Testis (tissue), 3 donors: Measurements from ENCODE around the gene DPYD. TPM values are rescaled to one million over a fixed set of nuclear protein-coding genes. Genes with fewer than 3 reads are reported as not detected.

Experiments
- DNase-seq: peaks from one replicate; pipeline ENCODE4 v3.0.0-alpha.2; 2019
- H3K27ac ChIP-seq, 2 donors: fragments of 200-600 bp; sonication (generic); one replicate each; pipeline ENCODE4 v1.5.1; 2019
- H3K27me3 ChIP-seq: fragments of 200-600 bp; sonication (generic); one replicate; pipeline ENCODE4 v1.5.1; 2019
- H3K36me3 ChIP-seq: fragments of 200-600 bp; sonication (generic); one replicate; pipeline ENCODE4 v1.5.1; 2017; ENCODE audit warnings: low read depth; ENCODE audit errors: missing control alignments
- H3K4me1 ChIP-seq: fragments of 200-600 bp; sonication (generic); one replicate; pipeline ENCODE4 v1.5.1; 2019
- H3K4me3 ChIP-seq, 2 donors: fragments of 200-600 bp; sonication (generic); one replicate each; pipeline ENCODE4 v1.5.1; 2017 to 2019
- H3K9me3 ChIP-seq: fragments of 200-600 bp; sonication (generic); one replicate; pipeline ENCODE4 v1.5.1; 2017
- CTCF ChIP-seq, 3 experiments: fragments of 450-650 bp in 2 of 3; fragments of 200-600 bp in 1 of 3; sonication (generic) in 1 of 3; IDR thresholded peaks; one replicate each; pipeline ENCODE4 v1.5.1; 2016 to 2019; ENCODE audit warnings: antibody characterized with exemption in 3 of 3, mild to moderate bottlenecking in 2 of 3, moderate library complexity in 1 of 3
- POLR2A ChIP-seq: fragments of 450-650 bp; IDR thresholded peaks from one replicate; pipeline ENCODE4 v1.6.1; 2017; ENCODE audit warnings: antibody characterized with exemption, mild to moderate bottlenecking, moderate library complexity
- WGBS, 2 donors: methylation state at CpG; one replicate each; pipeline ENCODE4 v1.1.5; 2018; 5-methylcytosine and 5-hydroxymethylcytosine counted together
- intact Hi-C: fragments of 100-400 bp; cut with DNase I; formaldehyde crosslinking; loops from one replicate; pipeline ENCODE4 v1.15.1; 2023; ENCODE audit warnings: low total_unique reads
- polyA plus RNA-seq: library from polyadenylated mRNA; stranded (reverse); fragments of 350-450 nt; fragmentation: Illumina TruSeq; extraction: RNeasy Lipid Tissue Mini Kit (QIAGEN cat#74804); gene quantifications from one replicate; pipeline ENCODE4 v1.2.3, GENCODE V29; 2014; ENCODE audit warnings: low read depth, low replicate concordance; ENCODE audit not compliant: insufficient read depth
- total RNA-seq, 2 donors: library from RNA; depleted of rRNA; stranded (reverse); fragments of >200 nt; gene quantifications; one replicate each; pipeline ENCODE4 v1.2.3, GENCODE V29; 2016

DPYD gene
- total and polyA plus RNA-seq, 3 donors from 2014 or later, result 6.7 to 14.7 (median 11.5) TPM

DNA sequence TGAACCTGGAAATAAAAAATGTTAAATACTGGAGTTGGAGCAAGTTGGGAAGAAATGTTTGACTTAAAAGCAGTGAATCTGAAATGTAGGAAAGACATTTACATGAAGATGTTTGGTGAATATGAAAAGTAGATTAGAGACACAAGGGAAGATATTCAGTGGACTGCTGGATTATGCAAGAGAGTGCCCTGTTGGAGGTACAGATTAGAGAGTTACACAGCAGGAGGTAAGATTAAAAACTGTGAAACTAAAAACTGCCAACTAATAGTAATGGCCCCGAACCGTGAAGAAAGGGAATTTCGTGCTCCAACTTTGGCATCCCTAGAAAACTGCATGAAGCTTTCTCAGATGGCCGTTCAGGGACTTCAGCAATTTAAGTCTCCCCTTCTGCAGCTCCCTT is 375.4 kb downstream of the DPYD start:
- TF ChIP-seq CTCF (IDR thresholded peaks at IDR 0.05) (no peak), POLR2A (no peak)
- Histone ChIP-seq H3K9me3 (no peaks in the 10 kb centered on the region), H3K36me3 (no peaks in the 10 kb centered on the region), H3K27ac (no peak overlapping the region), H3K27me3 (no peaks in the 10 kb centered on the region), H3K4me3 (no peak overlapping the region), H3K4me1 (no peaks in the 10 kb centered on the region)
- DNase-seq, result no peak
- intact Hi-C loops, result no loop called here
- WGBS, 2 donors, result 81 to 98% methylated on average over 4 of the region's 4 CpGs

DNA sequence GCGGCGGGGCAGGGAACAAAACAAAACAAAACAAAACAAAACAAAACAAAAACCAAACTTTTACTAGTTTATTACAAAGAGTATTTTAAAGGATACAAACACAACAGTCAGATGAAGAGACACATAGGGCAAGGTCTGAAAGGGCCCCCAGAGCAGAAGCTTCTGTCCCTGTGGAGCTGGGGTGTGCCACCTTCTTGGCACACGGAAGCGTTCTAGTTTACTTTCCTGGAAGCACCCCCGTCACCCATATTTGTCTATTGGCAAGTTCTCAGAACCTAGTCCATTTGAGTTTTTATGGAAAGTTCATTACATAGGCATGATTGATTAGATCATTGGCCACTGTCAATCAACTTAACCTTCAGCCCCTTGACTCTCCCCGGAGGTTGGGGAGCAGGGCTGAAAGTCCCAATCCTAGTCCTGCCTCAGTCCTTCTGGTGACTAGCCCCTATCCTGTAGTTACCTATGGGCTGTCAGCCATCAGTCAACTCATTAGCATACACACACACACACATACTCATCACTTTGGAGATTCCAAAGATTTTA is 380.4 kb downstream of the DPYD start:
- 95 to 97% methylated on average over 6 of the region's 6 CpGs for WGBS, 2 donors
- Histone ChIP-seq H3K4me1 (no peaks in the 10 kb centered on the region), H3K36me3 (no peaks in the 10 kb centered on the region), H3K9me3 (no peaks in the 10 kb centered on the region), H3K4me3 (no peak overlapping the region), H3K27ac (no peak overlapping the region), H3K27me3 (no peaks in the 10 kb centered on the region)
- no peak for DNase-seq
- intact Hi-C loops, result no loop called here
- no peak for TF ChIP-seq POLR2A
- no peak for TF ChIP-seq CTCF (IDR thresholded peaks at IDR 0.05)

DNA sequence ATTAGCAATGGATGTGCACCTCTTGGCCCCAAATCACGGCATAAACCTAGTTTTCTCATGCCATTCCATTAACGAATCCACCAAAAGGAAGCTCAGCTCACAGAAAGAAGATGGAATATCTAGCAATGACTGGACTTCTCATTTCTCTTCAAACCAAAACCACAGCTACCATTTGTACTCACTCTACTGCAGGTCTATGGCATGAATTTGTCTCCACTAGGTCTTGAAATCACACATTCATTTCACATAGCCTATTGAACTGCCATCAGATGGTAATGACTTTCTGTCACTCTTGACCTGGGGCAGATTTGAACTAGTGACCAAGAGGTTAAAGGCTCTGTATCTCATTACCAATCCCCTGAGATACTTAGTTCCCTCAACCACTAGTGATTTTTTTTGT is 382.7 kb downstream of the DPYD start:
- Histone ChIP-seq H3K36me3 (no peaks in the 10 kb centered on the region), H3K4me3 (no peak overlapping the region), H3K27me3 (no peaks in the 10 kb centered on the region), H3K9me3 (no peaks in the 10 kb centered on the region), H3K4me1 (no peaks in the 10 kb centered on the region), H3K27ac (no peak overlapping the region)
- TF ChIP-seq CTCF (IDR thresholded peaks at IDR 0.05) (no peak), POLR2A (no peak)
- 93 to 100% methylated on average over 2 of the region's 2 CpGs for WGBS, 2 donors
- no peak for DNase-seq
- intact Hi-C loops, result no loop called here

- no peak overlapping the region for H3K4me3 ChIP-seq
- WGBS, 2 donors, result 94% methylated on average over 2 of the region's 2 CpGs
- no peaks in the 10 kb centered on the region for H3K4me1 ChIP-seq
- no peaks in the 10 kb centered on the region for H3K9me3 ChIP-seq
- TF ChIP-seq CTCF (IDR thresholded peaks at IDR 0.05) (no peak), POLR2A (no peak)
- no peaks in the 10 kb centered on the region for H3K27me3 ChIP-seq
- no peak overlapping the region for H3K27ac ChIP-seq
- no peaks in the 10 kb centered on the region for H3K36me3 ChIP-seq
- intact Hi-C loops, result no loop called here
- no peak for DNase-seq
Measured at GRCh38 chr1:97533358-97533757, 387.5 kb downstream of the DPYD start.

GRCh38 chr1:97529600-97529999 is 391.2 kb downstream of the DPYD start:
- intact Hi-C loops, result no loop called here

More at GRCh38 chr1:97529600-97529999, 391.2 kb downstream of the DPYD start:
- DNase-seq, result no peak
- no peaks in the 10 kb centered on the region for H3K9me3 ChIP-seq
- no peak overlapping the region for H3K4me3 ChIP-seq
- no peak for TF ChIP-seq CTCF (IDR thresholded peaks at IDR 0.05)
- TF ChIP-seq POLR2A, result no peak
- no peaks in the 10 kb centered on the region for H3K27me3 ChIP-seq
- H3K4me1 ChIP-seq, result no peaks in the 10 kb centered on the region
- no peaks in the 10 kb centered on the region for H3K36me3 ChIP-seq
- no peak overlapping the region for H3K27ac ChIP-seq
- WGBS, 2 donors, result 91 to 92% methylated on average over 1 of the region's 1 CpG
